Glutamatergic neuron (in vitro differentiated cells): ENCODE results near the gene UNC13B. TPM values are rescaled to one million over a fixed set of nuclear protein-coding genes. Genes with fewer than 3 reads are reported as not detected.

Experiments
- DNase-seq: peaks from one replicate; pipeline ENCODE4 v3.0.0; 2022
- H3K27ac Mint-ChIP-seq: one replicate; pipeline ENCODE4 v1.8.0; 2020; ENCODE audit warnings: mild to moderate bottlenecking, mixed read lengths, inconsistent platforms; ENCODE audit not compliant: unreplicated experiment
- H3K27me3 Mint-ChIP-seq: one replicate; pipeline ENCODE4 v1.8.0; 2020; ENCODE audit warnings: mild to moderate bottlenecking, moderate library complexity, mixed read lengths, inconsistent platforms; ENCODE audit not compliant: unreplicated experiment
- H3K36me3 Mint-ChIP-seq: one replicate; pipeline ENCODE4 v1.8.0; 2020; ENCODE audit warnings: mild to moderate bottlenecking, mixed read lengths, inconsistent platforms; ENCODE audit not compliant: unreplicated experiment
- H3K4me1 Mint-ChIP-seq: one replicate; pipeline ENCODE4 v1.8.0; 2020; ENCODE audit warnings: mild to moderate bottlenecking, low read depth, mixed read lengths, inconsistent platforms; ENCODE audit not compliant: unreplicated experiment
- H3K4me3 Mint-ChIP-seq: one replicate; pipeline ENCODE4 v1.8.0; 2020; ENCODE audit warnings: mild to moderate bottlenecking, mixed read lengths, inconsistent platforms; ENCODE audit not compliant: unreplicated experiment
- H3K9me3 Mint-ChIP-seq: one replicate; pipeline ENCODE4 v1.8.0; 2020; ENCODE audit warnings: mild to moderate bottlenecking, moderate library complexity, mixed read lengths, inconsistent platforms; ENCODE audit not compliant: unreplicated experiment
- CTCF ChIP-seq: fragments of 200-600 bp; sonication (generic); IDR thresholded peaks from one replicate; pipeline ENCODE4 v1.5.0; 2021; ENCODE audit not compliant: partially characterized antibody, unreplicated experiment
- total RNA-seq: library from RNA; stranded (reverse); fragmentation: NEBNext Ultra II Directional; extraction: Animal tissue kit (Norgen Biotek cat#: 25700); gene quantifications from one replicate; pipeline ENCODE4 v1.2.1, GENCODE V29; 2021; ENCODE audit not compliant: unreplicated experiment

UNC13B gene
- total RNA-seq, 1 donor from 2014 or later = 90.7 TPM

DNA sequence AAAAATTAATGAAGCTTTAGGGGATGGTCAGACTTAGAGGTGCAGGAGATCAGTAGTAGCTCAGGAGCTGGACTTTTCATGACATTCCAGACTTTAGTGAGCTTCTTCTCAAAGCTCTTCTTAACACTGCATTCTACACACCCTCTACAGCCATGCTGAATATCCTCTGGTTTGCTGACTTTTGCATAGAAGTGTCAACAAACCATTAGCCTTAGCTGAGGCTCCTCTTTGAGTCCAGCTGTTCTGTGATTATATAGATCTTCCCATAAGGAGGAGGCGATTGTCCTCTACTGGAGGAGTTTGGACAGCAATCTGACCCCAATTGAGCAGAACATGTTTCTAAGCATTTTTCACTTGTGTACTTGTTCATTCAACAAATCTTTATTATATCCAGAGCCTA, 253.1 kb downstream of the UNC13B start:
- no peaks in the 10 kb centered on the region for H3K27me3 Mint-ChIP-seq
- no peak for TF ChIP-seq CTCF
- H3K9me3 Mint-ChIP-seq = no peaks in the 10 kb centered on the region
- H3K27ac Mint-ChIP-seq = no peak overlapping the region
- no peak overlapping the region for H3K4me3 Mint-ChIP-seq
- H3K36me3 Mint-ChIP-seq = peaks cover 5% of the 10 kb centered on the region
- no peaks in the 10 kb centered on the region for H3K4me1 Mint-ChIP-seq
- DNase-seq = no peak

DNA sequence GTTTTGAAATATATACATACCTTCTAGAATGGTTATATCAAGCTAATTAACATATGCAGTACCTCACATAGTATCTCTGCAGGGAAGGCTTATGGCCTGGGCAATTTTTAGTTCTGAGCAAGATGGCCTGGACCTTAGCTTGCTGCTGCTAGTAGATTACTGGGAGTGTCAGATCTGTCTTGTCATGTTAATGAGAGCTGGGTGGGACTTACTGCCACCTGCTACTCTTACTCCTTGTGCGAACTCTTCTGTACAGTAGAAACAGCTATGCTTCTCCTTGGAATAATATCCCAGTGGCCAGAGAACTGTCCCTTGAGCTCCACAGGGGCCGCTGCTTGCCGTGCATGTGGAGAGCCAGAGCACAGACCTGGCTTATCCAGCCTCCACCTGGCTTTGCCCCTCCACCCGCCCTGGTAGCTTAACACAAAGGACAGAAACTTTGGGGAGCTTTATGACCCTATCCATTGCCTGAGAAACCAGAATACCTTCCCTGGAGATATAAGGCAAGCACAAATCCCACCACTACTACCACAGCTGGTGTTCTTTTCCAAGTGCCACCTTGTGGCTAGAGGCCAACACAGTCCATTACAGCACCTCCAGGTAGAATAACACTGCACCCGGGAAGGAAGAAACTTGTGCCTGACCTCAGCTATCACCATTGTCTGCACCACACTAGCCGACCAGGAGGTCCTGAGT, 253.7 kb downstream of the UNC13B start:
- Mint-ChIP-seq H3K36me3 (peaks cover 5% of the 10 kb centered on the region), H3K9me3 (no peaks in the 10 kb centered on the region), H3K4me1 (no peaks in the 10 kb centered on the region), H3K27me3 (no peaks in the 10 kb centered on the region), H3K4me3 (no peak overlapping the region), H3K27ac (no peak overlapping the region)
- TF ChIP-seq CTCF = no peak
- DNase-seq = no peak

DNA sequence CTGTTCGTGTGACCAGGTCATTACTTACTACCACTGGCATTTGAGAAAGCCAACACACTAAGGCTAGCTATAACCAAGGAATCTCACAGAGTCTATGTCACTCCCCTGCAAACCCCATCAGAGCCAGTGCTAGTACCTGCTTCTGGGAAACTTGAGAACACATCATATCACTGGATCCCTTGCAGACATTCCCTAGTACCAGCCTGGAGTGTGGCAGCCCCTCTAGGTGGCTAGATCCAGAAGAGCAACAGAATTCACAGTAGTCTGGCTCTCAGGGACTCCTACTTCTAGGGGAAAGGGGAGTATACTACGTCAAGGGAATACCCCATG, 254.3 kb downstream of the UNC13B start:
- Mint-ChIP-seq H3K4me3 (no peak overlapping the region), H3K27ac (no peak overlapping the region)

GRCh38 chr9:35422346-35422745, 260.5 kb downstream of the UNC13B start:
- no peak for TF ChIP-seq CTCF
- H3K4me1 Mint-ChIP-seq = no peaks in the 10 kb centered on the region
- no peak overlapping the region for H3K4me3 Mint-ChIP-seq
- DNase-seq = no peak
- no peaks in the 10 kb centered on the region for H3K27me3 Mint-ChIP-seq
- peaks cover 5% of the 10 kb centered on the region for H3K36me3 Mint-ChIP-seq
- no peak overlapping the region for H3K27ac Mint-ChIP-seq
- H3K9me3 Mint-ChIP-seq = no peaks in the 10 kb centered on the region

More for the DNA sequence above, 254.3 kb downstream of the UNC13B start:
- no peak for TF ChIP-seq CTCF
- Mint-ChIP-seq H3K27me3 (no peaks in the 10 kb centered on the region), H3K4me1 (no peaks in the 10 kb centered on the region), H3K36me3 (peaks cover 5% of the 10 kb centered on the region), H3K9me3 (no peaks in the 10 kb centered on the region)
- no peak for DNase-seq

- H3K27me3 Mint-ChIP-seq = no peaks in the 10 kb centered on the region
- no peaks in the 10 kb centered on the region for H3K9me3 Mint-ChIP-seq
- H3K36me3 Mint-ChIP-seq = peaks cover 5% of the 10 kb centered on the region
Measured at GRCh38 chr9:35422753-35423152, 260.9 kb downstream of the UNC13B start.

More at GRCh38 chr9:35422753-35423152, 260.9 kb downstream of the UNC13B start:
- H3K4me3 Mint-ChIP-seq = no peak overlapping the region
- H3K27ac Mint-ChIP-seq = no peak overlapping the region
- no peak for TF ChIP-seq CTCF
- H3K4me1 Mint-ChIP-seq = no peaks in the 10 kb centered on the region
- no peak for DNase-seq
